GM21825 (cell line): ENCODE measurements around the gene KCND2.
"Not testable (repeated sequence)": the region's sequence is repeated elsewhere in the genome, so short reads cannot be mapped to it uniquely, and the experiment has no call there.

ENCODE experiments used
- ATAC-seq: cut with Tn5 transposase; IDR thresholded peaks from one replicate; pipeline ENCODE4 v1.9.1; 2021; ENCODE audit warnings: mild to moderate bottlenecking, moderate library complexity; ENCODE audit not compliant: unreplicated experiment

The KCND2 gene

GRCh38 chr7:120578657-120579056, 305.7 kb downstream of the KCND2 start:
- ATAC-seq: not testable (repeated sequence)

DNA sequence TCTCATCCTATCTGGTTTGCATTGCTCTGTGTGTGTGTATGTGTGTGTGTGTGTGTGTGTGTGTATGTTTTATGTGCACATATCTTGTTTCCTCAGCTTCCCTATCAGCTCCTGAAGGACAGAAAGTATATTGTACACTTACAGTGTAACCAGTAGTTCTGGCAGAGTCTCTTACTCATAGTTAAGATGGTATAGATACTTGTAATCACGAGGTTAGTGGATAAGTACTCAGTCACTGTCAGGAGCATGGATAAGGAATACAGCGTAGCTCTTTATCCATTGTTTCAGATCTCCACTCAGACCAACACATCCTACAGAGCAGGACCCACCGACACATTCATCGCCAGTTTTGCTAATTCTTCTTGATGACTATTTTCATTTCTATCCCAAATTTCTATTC, 309.9 kb downstream of the KCND2 start:
- no peak for ATAC-seq

- ATAC-seq: no peak
These were observed 311.1 kb downstream of the KCND2 start for GRCh38 chr7:120583899-120584586.

- no peak for ATAC-seq
These were observed 313.6 kb downstream of the KCND2 start for GRCh38 chr7:120586571-120586970.

- ATAC-seq: no peak
These were observed 314.3 kb downstream of the KCND2 start for GRCh38 chr7:120587243-120587642.

DNA sequence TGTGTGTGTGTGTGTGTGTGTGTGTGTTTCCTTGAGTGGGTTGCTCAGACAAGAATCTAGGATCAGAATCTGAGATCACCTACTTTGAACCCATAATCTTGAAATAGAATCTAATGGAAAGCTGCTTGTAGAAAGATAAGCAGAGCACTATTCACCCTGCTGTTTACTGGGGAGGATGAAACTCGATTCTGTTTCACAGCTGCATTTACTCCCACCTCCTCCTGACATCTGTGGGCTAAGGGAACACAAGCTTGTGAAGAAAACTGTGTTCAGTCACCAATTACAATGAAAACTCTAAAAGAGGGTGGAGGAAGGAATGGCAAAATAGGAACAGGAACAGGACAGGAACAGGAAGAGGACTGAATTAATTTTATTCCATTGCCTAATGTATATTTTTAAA, 315.4 kb downstream of the KCND2 start:
- ATAC-seq: no peak

DNA sequence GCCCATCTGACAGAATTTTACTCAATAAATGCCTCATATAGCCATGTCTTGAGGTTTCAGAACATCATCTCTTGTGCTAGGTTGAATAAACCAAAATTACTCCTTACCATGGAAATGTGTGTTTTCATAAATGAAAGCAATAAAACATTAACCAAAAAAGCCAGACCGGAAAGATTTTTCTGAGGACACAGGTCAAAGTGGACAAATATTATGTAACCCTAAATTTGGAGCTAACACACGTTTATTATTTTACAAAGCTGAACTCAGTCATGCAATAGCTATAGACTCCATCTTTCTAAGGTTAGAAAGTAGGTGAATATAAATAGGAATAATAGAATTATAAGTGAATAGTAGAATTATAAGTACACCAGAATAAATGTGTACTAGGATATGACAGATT, 315.9 kb downstream of the KCND2 start:
- no peak for ATAC-seq

GRCh38 chr7:120600607-120601006, 327.6 kb downstream of the KCND2 start:
- no peak for ATAC-seq

GRCh38 chr7:120603366-120603765, 330.4 kb downstream of the KCND2 start:
- ATAC-seq: no peak

DNA sequence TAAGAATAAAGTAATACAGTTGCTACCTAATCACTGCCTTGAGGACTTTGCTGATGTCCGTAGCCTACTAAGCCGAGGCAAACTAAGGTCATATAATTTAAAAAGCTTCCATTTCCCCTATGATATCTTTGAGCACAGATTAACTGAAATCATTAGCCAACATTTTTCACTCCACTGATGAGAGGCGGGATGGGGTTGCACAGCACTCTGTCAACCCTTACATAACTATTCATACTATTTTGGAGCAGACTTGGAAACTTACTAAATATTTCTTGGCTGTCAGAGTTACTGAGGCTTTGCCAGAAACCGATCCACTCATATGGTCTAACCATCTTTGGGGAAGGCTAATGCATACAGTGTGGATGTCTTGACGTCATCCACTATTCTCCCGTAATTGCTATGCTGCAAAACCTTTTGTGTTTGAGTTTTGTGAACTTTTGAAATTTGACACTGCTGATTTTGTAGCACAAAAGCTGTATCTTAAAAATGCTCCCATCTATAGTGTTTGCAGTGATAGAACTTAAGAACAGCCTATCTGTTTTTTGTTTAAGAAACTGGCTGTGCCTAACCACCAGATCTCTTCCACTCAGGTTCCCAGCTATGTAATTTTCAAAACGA, 336.3 kb downstream of the KCND2 start:
- ATAC-seq: no peak

GRCh38 chr7:120611975-120612374, 339.0 kb downstream of the KCND2 start:
- no peak for ATAC-seq

GRCh38 chr7:120615703-120616102, 342.7 kb downstream of the KCND2 start:
- ATAC-seq: no peak

- no peak for ATAC-seq
These were observed 344.3 kb downstream of the KCND2 start for GRCh38 chr7:120617275-120617674.

DNA sequence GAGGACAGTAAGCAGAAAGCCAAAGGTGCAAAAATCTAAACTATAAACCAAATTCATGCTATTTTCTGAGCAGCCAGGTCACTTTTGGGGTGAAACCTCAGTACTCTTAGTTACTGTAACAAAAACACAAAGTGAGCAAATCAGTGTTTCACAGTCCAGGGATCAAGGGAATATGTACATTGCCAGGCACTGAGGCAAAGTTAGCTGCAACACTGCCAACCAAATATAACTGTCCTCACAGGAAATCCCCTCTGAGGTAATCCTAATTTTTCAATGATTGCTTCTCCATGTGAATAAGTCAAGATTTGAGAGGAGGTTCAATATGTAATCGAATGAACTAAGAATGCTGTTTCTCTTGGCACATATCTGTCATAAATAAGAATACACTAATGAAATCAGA, 355.3 kb downstream of the KCND2 start:
- ATAC-seq: no peak

- no peak for ATAC-seq
These were observed 366.9 kb downstream of the KCND2 start for GRCh38 chr7:120639884-120640283.

- ATAC-seq: no peak
These were observed 373.0 kb downstream of the KCND2 start for GRCh38 chr7:120645966-120646365.

DNA sequence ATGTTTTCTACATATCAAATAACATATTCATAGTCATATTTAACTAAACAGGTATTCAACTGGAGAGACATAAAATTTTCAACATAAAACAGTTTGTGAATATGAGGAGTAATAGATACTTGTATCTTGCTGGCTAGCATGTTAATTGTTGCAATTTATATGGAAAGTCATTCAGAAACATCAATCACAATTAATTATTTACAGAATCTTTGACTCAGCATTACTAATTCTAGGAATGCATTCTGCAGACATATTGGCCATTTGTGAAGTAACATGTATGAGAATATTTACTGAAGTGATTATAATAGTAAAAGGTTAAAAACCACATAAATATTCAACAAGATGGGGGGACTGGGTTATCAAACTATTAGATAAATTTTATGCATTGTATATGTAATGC, 381.3 kb downstream of the KCND2 start:
- ATAC-seq: no peak

GRCh38 chr7:120658516-120658915, 385.5 kb downstream of the KCND2 start:
- no peak for ATAC-seq

DNA sequence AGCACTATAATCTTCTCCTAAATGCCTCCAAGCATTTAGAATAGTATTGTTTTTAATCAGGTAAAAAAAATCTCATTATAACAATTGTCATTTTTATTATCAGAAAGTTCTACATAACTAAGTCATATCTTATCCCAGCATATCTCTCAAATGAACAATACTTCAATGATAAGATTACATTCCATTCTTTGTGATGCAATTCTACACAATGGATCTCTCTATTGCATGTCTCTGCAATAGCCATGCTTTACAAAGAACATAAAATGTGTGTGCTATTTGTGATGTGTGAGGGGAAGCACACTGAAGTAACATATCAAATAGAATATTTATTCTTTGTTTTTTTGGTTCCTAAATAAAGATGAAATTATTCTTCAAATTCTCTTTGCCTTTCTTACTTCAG, 389.3 kb downstream of the KCND2 start:
- ATAC-seq: no peak

DNA sequence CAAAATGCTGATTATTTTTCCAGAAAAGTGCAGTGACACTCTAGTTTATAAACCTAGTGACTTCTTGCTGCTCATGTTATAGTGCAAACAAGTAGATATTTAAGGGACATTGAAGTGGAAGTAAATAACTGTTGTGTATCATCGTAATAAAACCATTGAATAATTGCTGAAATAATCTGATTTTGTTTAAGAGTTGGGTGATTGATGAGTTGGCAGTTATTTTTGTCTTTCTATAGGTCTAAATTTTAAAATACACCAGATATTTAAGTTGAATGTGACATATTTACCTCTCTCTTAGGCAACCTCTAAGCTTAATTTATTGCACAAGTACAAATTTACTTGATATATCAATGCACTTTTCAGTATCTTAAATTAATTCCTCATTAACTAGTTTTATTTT, 392.1 kb downstream of the KCND2 start:
- no peak for ATAC-seq

DNA sequence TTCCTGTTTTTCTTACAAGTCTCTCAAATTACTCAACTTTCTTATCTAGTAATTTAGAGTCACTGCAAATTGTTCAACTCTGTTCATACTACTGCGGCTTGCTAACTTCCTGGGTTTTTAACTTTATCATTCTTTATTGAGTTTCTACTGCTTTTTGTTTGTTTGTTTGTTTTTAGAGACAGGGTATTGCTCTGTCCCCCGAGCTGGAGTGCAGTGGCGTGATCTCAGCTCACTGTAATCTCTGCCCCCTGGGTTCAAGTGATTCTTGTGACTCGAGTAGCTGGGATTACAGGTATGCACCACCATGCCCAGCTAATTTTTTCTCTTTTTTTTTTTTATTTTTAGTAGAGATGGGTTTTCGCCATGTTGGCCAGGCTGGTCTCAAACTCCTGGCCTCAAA, 402.1 kb downstream of the KCND2 start:
- ATAC-seq: no peak

- ATAC-seq: no peak
These were observed 404.6 kb downstream of the KCND2 start for GRCh38 chr7:120677535-120677934.

GRCh38 chr7:120680985-120681384, 408.0 kb downstream of the KCND2 start:
- no peak for ATAC-seq
